RWPE1 (cell line): Measurements from ENCODE around the gene ADARB1.
A peak's percentile ranks its signal among the peaks of the same experiment; 100 is the strongest.

Experiments used
- CTCF ChIA-PET: fragments of 350-600 bp; sonication (Branson Sonifier 250); formaldehyde crosslinking; extraction: SDS; loops from one replicate; lab custom pipeline; 2021; lab: Yijun Ruan, JAX
- POLR2A ChIA-PET: fragments of 400-600 bp; formaldehyde crosslinking; extraction: SDS; loops from one replicate; lab custom pipeline; 2020; ENCODE audit warnings: antibody characterized with exemption; ENCODE audit not compliant: low non-redundant PET; lab: Yijun Ruan, JAX
- DNase-seq: peaks from one replicate; pipeline ENCODE4 v3.0.0; 2012; ENCODE audit warnings: low spot score
- H3K27ac ChIP-seq: fragments of 450-650 bp; 2 replicates; pipeline ENCODE4 v1.5.1; 2017
- CTCF ChIP-seq: fragments of 450-650 bp; conservative IDR thresholded peaks from 2 replicates; pipeline ENCODE4 v1.5.1; 2017; ENCODE audit warnings: low read depth, mild to moderate bottlenecking

The ADARB1 gene

GRCh38 chr21:45220714-45221490, 146.5 kb downstream of the ADARB1 start:
- H3K27ac ChIP-seq = peak overlapping the region; percentile 58
- ChIA-PET POLR2A (no interaction called here), CTCF (interaction anchor here (0.7 kb wide), 1 partner anchor 51 kb away, joined by 4 read pairs; no protein-coding TSS in a partner anchor)
- TF ChIP-seq CTCF = no peak
- DNase-seq = no peak

- ChIA-PET POLR2A (no interaction called here), CTCF (no interaction called here)
- TF ChIP-seq CTCF = no peak
Measured at GRCh38 chr21:45222001-45222400, 147.6 kb downstream of the ADARB1 start.

GRCh38 chr21:45223236-45224185, 149.1 kb downstream of the ADARB1 start:
- ChIA-PET POLR2A (no interaction called here), CTCF (interaction anchor here (0.5 to 0.6 kb wide), 3 partner anchors 13 to 898 kb away, joined by 3 read pairs; no protein-coding TSS in a partner anchor)
- no peak for DNase-seq
- TF ChIP-seq CTCF = no peak
- H3K27ac ChIP-seq = no peak overlapping the region

More at GRCh38 chr21:45222001-45222400, 147.6 kb downstream of the ADARB1 start:
- no peak overlapping the region for H3K27ac ChIP-seq
- no peak for DNase-seq

GRCh38 chr21:45224189-45224938, 150.0 kb downstream of the ADARB1 start:
- no peak overlapping the region for H3K27ac ChIP-seq
- CTCF ChIA-PET = interaction anchor here (0.6 kb wide), 1 partner anchor 47 kb away, joined by 4 read pairs; no protein-coding TSS in a partner anchor
- POLR2A ChIA-PET = no interaction called here

GRCh38 chr21:45225041-45225740, 150.8 kb downstream of the ADARB1 start:
- DNase-seq = no peak
- ChIA-PET POLR2A (no interaction called here), CTCF (no interaction called here)
- H3K27ac ChIP-seq = no peak overlapping the region
- TF ChIP-seq CTCF = no peak

More at GRCh38 chr21:45224189-45224938, 150.0 kb downstream of the ADARB1 start:
- TF ChIP-seq CTCF = no peak
- no peak for DNase-seq
